HUES6 (cell line): ENCODE measurements around the gene LUZP2.

Experiments
- H3K27ac ChIP-seq: 2 replicates; pipeline ENCODE4 v1.7.0; 2013; ENCODE audit warnings: low read depth, mild to moderate bottlenecking, low read length, inconsistent platforms
- H3K27me3 ChIP-seq: 2 replicates; pipeline ENCODE4 v1.6.1; 2013; ENCODE audit warnings: low read length; ENCODE audit not compliant: control insufficient read depth, insufficient read depth
- H3K36me3 ChIP-seq: 2 replicates; pipeline ENCODE4 v1.6.1; 2013; ENCODE audit warnings: low read length; ENCODE audit not compliant: control insufficient read depth, insufficient read depth
- H3K4me1 ChIP-seq: 2 replicates; pipeline ENCODE4 v1.6.1; 2013; ENCODE audit warnings: low read length; ENCODE audit not compliant: control insufficient read depth, insufficient read depth
- H3K4me3 ChIP-seq: 2 replicates; pipeline ENCODE4 v1.5.1; 2013; ENCODE audit warnings: low read depth, low read length
- H3K9ac ChIP-seq: one replicate; pipeline ENCODE4 v1.6.1; 2013; ENCODE audit warnings: mild to moderate bottlenecking, low read length
- H3K9me3 ChIP-seq: 2 replicates; pipeline ENCODE4 v1.6.1; 2013; ENCODE audit warnings: low read depth, low read length; ENCODE audit not compliant: control insufficient read depth, insufficient read depth

Gene LUZP2

DNA sequence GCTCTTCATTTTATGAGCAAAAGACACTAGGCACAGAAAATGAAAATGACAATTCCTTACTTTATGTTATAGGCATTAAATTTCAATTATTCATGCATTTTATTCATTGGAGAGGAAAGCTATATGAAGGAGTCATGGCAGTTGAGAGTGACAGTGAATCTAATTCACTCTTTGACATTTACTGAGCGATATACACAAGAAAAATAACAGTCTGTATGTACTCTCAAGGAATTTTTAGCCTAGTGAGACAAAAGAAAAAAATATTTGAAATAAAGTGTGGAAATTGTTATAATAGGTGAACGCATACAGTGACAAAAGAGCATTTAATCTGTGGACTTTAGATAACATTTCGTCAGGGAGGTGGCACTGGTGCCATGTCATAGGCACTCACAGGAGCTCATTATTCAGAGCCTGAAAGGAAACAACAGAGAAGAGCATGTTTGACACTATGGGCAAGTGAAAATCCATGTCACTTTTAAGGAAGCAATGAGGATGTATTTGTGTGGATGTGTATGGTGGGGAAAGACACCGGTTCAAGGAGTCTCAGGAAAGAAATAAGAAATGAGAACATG, 323.1 kb downstream of the LUZP2 start:
- Histone ChIP-seq H3K9ac (no peak overlapping the region), H3K9me3 (no peaks in the 10 kb centered on the region), H3K4me3 (no peak overlapping the region), H3K27ac (no peak overlapping the region), H3K27me3 (no peaks in the 10 kb centered on the region), H3K36me3 (no peaks in the 10 kb centered on the region), H3K4me1 (no peaks in the 10 kb centered on the region)

DNA sequence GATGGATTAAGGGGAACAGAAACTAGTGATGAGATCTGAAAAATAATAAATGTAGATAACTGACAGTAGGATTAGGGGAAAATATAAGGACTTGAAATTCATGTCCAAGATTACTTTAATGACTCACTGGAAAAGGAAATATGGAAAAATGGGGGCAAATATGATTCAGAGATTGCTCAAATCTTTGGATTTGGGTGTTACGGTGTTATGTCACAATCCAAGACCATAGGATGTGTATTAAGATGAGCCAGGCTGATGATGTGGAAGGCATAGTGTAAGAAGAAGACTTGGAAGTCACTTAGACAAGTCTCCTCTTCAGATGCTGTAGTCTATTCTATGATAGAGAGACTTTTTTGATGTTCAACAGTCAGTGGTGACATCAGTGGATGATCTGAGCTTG, 323.7 kb downstream of the LUZP2 start:
- no peaks in the 10 kb centered on the region for H3K9me3 ChIP-seq
- no peaks in the 10 kb centered on the region for H3K27me3 ChIP-seq
- H3K27ac ChIP-seq = no peak overlapping the region
- no peak overlapping the region for H3K9ac ChIP-seq
- H3K36me3 ChIP-seq = no peaks in the 10 kb centered on the region
- no peaks in the 10 kb centered on the region for H3K4me1 ChIP-seq
- H3K4me3 ChIP-seq = no peak overlapping the region

DNA sequence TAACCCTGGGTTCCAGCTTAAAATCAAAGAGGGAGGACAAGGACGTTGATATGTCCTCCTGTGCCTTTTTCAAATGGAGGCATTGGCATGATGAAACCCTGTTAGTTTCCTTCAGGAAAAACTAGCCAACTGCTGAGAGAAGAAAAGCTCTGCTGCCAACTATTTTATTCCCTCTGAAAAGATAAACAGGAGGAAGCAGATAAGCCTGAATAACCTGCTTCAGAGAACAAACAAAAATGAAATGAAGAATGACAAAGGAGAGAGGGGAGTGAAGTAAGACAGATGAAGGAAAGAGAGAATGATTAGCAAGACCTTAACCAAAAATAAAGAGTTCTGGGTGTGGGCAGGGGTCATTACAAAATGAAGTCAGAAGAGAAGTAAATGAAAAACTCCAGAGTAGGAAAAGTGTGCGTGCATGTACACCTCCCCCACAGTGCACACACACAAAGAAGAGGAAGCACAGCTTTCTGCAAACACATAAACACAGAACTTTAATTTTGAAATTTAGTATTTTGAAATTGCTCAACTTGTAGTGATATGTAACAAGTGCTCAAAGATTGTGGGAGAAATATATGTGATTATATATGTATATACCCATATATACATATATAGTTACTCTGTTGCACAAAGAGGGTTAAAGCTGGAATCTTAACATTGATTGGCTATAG, 332.2 kb downstream of the LUZP2 start:
- Histone ChIP-seq H3K4me3 (no peak overlapping the region), H3K27ac (no peak overlapping the region; the same call in 1 of the 2 replicates), H3K4me1 (peaks cover 8% of the 10 kb centered on the region; the same call in 1 of the 2 replicates), H3K36me3 (no peaks in the 10 kb centered on the region), H3K27me3 (no peaks in the 10 kb centered on the region), H3K9me3 (no peaks in the 10 kb centered on the region), H3K9ac (no peak overlapping the region)

DNA sequence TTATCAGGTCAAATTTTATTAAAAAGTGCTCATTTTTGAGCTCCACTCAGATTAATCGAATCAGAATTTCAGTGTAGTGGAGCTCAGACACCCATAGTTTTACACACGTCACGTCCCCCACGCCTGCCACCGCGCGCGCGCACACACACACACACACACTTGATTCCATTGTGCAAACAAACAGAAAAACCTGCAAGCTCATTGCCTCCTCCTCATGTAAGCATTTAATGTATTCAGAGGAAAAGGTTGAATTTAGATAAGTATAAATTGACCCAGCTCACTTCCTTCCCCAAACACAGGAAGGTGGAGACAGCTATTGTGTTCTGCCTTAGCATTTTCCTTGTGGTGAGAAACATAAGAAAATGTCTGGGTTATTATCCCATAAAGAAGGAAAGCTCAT, 336.7 kb downstream of the LUZP2 start:
- H3K27ac ChIP-seq = no peak overlapping the region

DNA sequence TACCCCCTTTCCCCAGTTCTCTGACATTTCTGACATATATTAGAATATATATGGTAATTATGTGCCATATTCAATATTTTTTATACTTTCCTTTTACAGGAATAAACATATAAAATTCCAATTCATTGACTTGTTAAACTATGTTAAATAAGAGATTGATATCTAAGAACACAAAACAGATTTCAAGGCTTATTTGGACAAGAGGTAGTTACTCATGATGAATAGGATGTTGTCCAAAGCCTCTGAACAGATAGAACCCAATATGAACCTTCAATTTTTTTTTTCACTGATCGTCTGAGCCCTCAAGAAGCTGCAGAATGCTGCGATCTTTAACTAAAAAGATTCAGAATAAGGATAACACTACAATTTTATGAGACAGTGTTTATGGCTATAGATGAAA, 340.3 kb downstream of the LUZP2 start:
- H3K27ac ChIP-seq = no peak overlapping the region
- H3K9me3 ChIP-seq = no peaks in the 10 kb centered on the region
- no peaks in the 10 kb centered on the region for H3K36me3 ChIP-seq
- no peaks in the 10 kb centered on the region for H3K27me3 ChIP-seq
- no peak overlapping the region for H3K4me3 ChIP-seq
- H3K4me1 ChIP-seq = no peaks in the 10 kb centered on the region
- no peak overlapping the region for H3K9ac ChIP-seq

More for the DNA sequence above, 336.7 kb downstream of the LUZP2 start:
- H3K36me3 ChIP-seq = no peaks in the 10 kb centered on the region
- H3K4me3 ChIP-seq = no peak overlapping the region
- peaks cover 6% of the 10 kb centered on the region; the same call in 1 of the 2 replicates for H3K4me1 ChIP-seq
- H3K27me3 ChIP-seq = no peaks in the 10 kb centered on the region
- no peaks in the 10 kb centered on the region for H3K9me3 ChIP-seq
- no peak overlapping the region for H3K9ac ChIP-seq

DNA sequence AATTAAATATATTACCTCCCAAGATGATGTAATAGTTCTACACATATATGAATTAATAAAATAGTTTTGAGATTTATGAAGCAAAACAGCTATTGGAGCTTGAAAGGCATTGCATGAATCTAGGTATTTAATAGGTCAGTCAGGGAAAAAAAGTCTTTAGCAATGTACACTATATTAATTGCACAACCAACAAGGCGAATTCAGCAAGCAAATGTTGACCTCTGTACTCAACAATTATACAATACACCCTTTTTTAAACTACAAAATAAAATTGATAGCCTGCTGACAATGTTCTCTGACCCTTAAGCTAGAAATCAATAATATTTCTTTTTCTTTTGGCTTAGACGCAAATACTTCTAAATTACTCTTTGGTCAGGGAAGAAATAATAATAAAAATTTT, 345.5 kb downstream of the LUZP2 start:
- H3K27me3 ChIP-seq = no peaks in the 10 kb centered on the region
- H3K9ac ChIP-seq = no peak overlapping the region

DNA sequence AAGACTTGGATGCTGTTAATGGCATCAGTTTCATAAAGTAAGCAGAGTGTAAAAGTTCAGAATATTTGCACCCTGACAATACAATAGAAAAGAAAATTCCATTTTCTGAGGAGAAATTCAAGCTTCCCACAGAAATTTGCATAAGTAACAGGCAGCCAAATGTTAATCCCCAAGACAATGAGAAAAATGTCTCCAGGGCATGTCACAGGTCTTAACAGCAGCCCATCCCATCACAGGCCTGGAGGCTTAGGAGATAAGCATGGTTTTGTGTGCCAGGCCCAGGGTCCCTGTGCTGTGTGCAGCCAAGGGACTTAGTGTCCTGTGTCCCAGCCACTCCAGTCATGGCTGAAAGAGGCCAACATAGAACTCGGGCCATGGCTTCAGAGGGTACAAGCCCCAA, 347.6 kb downstream of the LUZP2 start:
- H3K27me3 ChIP-seq = no peaks in the 10 kb centered on the region
- no peak overlapping the region for H3K9ac ChIP-seq
- no peaks in the 10 kb centered on the region for H3K4me1 ChIP-seq
- no peaks in the 10 kb centered on the region for H3K36me3 ChIP-seq
- H3K4me3 ChIP-seq = no peak overlapping the region
- peaks cover 3% of the 10 kb centered on the region; the same call in 1 of the 2 replicates for H3K9me3 ChIP-seq
- H3K27ac ChIP-seq = no peak overlapping the region

More for the DNA sequence above, 345.5 kb downstream of the LUZP2 start:
- no peaks in the 10 kb centered on the region for H3K36me3 ChIP-seq
- H3K4me1 ChIP-seq = no peaks in the 10 kb centered on the region
- no peak overlapping the region for H3K4me3 ChIP-seq
- H3K27ac ChIP-seq = no peak overlapping the region
- peaks cover 3% of the 10 kb centered on the region; the same call in 1 of the 2 replicates for H3K9me3 ChIP-seq

DNA sequence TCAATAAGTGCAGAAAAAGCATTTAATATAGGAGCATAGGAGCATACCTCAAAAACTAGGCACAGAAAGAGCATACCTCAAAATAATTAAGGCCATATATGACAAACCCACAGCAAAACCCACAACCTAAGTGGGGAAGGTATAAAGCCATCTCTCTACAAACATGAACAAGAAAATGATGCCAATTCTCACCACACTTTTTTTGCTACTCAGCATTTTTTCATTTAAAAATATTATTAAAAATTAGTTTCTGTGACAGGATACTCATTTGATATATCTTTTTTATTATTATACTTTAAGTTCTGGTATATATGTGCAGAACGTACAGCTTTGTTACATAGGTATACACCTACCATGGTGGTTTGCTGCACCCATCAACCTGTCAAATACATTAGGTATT, 352.0 kb downstream of the LUZP2 start:
- Histone ChIP-seq H3K36me3 (no peaks in the 10 kb centered on the region), H3K27ac (no peak overlapping the region), H3K4me1 (no peaks in the 10 kb centered on the region), H3K4me3 (no peak overlapping the region), H3K9ac (no peak overlapping the region), H3K9me3 (peaks cover 3% of the 10 kb centered on the region; the same call in 1 of the 2 replicates), H3K27me3 (no peaks in the 10 kb centered on the region)

DNA sequence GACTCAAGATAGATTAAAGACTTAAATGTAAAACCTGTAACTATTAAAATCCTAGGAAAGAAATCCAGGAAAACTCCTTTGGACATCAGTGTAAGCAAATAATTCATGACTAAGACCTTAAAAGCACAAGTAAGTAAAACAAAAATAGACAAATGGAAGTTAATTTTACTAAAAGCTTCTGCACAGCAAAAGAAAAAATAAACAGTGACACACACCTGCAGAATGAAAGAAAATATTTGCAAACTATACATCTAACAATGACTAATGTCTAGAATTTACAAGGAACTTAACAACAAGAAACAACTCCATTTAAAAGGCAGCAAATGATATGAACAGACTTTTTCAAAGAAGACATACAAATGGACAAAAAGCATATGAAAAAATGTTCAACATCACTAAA, 359.1 kb downstream of the LUZP2 start:
- Histone ChIP-seq H3K9ac (no peak overlapping the region), H3K4me3 (no peak overlapping the region), H3K27me3 (no peaks in the 10 kb centered on the region)

DNA sequence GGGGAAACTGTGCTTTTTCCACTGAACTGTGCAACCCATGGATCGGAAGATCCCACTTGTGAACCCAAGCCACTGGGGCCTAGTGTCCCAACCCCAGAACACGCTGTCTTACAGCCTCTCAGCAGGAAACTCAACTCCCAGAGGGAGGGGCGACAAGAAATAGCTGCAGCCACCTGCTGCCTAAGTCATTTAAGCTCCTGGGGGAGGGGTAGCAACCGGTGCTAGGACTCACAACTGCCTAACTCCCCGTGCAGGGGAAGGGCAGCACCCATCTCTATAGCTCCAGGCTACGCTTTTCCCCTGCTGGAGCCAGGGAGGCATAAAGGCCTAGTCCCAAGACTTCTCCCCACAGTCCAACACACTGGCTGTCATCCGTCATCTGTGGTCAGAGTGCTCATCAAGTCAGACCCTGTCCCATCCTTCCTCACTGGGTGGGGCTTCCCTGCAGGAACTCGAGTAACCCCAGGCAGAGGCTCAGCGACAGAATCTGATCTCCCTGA, 363.0 kb downstream of the LUZP2 start:
- Histone ChIP-seq H3K4me1 (no peaks in the 10 kb centered on the region), H3K9me3 (peaks cover 26% of the 10 kb centered on the region), H3K4me3 (no peak overlapping the region), H3K27me3 (no peaks in the 10 kb centered on the region), H3K9ac (no peak overlapping the region), H3K36me3 (no peaks in the 10 kb centered on the region), H3K27ac (no peak overlapping the region)

More for the DNA sequence above, 359.1 kb downstream of the LUZP2 start:
- Histone ChIP-seq H3K9me3 (peaks cover 7% of the 10 kb centered on the region; the same call in 1 of the 2 replicates), H3K27ac (no peak overlapping the region), H3K36me3 (no peaks in the 10 kb centered on the region), H3K4me1 (no peaks in the 10 kb centered on the region)

DNA sequence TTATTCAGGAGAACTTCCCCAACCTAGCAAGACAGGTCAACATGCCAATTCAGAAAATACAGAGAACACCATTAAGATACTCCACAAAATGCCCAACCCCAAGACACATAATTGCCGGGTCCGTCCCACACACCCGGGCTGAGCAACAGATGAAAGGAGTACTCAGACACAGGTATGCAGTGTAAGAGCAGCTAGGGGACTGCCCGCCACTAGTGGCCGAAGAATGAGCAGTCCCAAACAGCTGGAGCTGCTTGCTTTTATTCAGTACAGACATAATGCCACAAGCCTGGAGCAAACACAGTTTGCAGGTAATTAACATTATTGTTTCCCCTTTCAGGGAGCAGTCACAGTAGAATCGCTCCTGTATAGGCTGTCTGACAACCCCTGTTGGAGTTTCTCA, 364.6 kb downstream of the LUZP2 start:
- Histone ChIP-seq H3K4me1 (no peaks in the 10 kb centered on the region), H3K4me3 (no peak overlapping the region), H3K9me3 (peaks cover 26% of the 10 kb centered on the region), H3K36me3 (no peaks in the 10 kb centered on the region), H3K9ac (no peak overlapping the region), H3K27me3 (no peaks in the 10 kb centered on the region), H3K27ac (no peak overlapping the region)
